ENCODE results near the gene DHX35. TPM values are rescaled to one million over a fixed set of nuclear protein-coding genes. Genes with fewer than 3 reads are reported as not detected.
A peak's percentile ranks its signal among the peaks of the same experiment; 100 is the strongest.

Gene DHX35
- total RNA-seq, 4 donors from 2014 or later = 15.5 to 75.9 (median 17.7) TPM

GRCh38 chr20:38924718-38925117 lies 37.4 kb upstream of the DHX35 start:
- TF ChIP-seq POLR2AphosphoS5 (IDR thresholded peaks at IDR 0.05) = no peak
- TF ChIP-seq POLR2A (IDR thresholded peaks at IDR 0.05) = no peak
- no peak for TF ChIP-seq CTCF (IDR thresholded peaks at IDR 0.05)
- TF ChIP-seq EP300 (IDR thresholded peaks at IDR 0.05; ENCODE audit: low read depth) = no peak
- 88 to 98% methylated on average over 1 to 2 of the region's 2 CpGs for WGBS, 2 donors (ENCODE audit: low coverage in 1 of 2)
- H3K27ac ChIP-seq = no peak overlapping the region
- no peak for DNase-seq
- in situ Hi-C loops (cut with MboI; ENCODE audit: low pct_ligation_motif_present in 1 of 4, low pct_unique_long_range_greater_than_20kb in 1 of 4, low sequenced_read_pairs in 3 of 4) (loop anchor here in 3 of 4 donors (10.0 to 25.0 kb wide), 3 partner anchors 113 to 287 kb away; no protein-coding TSS in a partner anchor), intact Hi-C loops (cut with DNase I; ENCODE audit: low total_unique reads) (loop anchor here (5.0 kb wide), 1 partner anchor 118 kb away; no protein-coding TSS in a partner anchor)
- H3K36me3 ChIP-seq = no peaks in the 10 kb centered on the region
- H3K9me3 ChIP-seq = no peaks in the 10 kb centered on the region
- H3K4me1 ChIP-seq = peaks cover 0 to 21% (median 4%) of the 10 kb centered on the region in 4 donors
- H3K4me3 ChIP-seq = no peak overlapping the region
- no peaks in the 10 kb centered on the region for H3K27me3 ChIP-seq

GRCh38 chr20:38926142-38926933 lies 35.8 kb upstream of the DHX35 start, which contains the start of gene FAM83D:
Gene FAM83D (plus strand): TSS chr20:38926417. CDS start chr20:38926443, 26 bp downstream.
- peak; percentile 97 for DNase-seq
- intact Hi-C loops (cut with DNase I; ENCODE audit: low total_unique reads) = loop anchor here (5.0 kb wide), 1 partner anchor 116 kb away; no protein-coding TSS in a partner anchor
- WGBS, 2 donors (ENCODE audit: low coverage in 1 of 2) = 0% methylated on average over 43 of the region's 95 CpGs; no CpG with 5 or more reads in 1 of the 2 donors
- H3K27me3 ChIP-seq = no peaks in the 10 kb centered on the region
- no peaks in the 10 kb centered on the region for H3K36me3 ChIP-seq
- in situ Hi-C loops (cut with MboI; ENCODE audit: low pct_ligation_motif_present in 1 of 4, low pct_unique_long_range_greater_than_20kb in 1 of 4, low sequenced_read_pairs in 3 of 4) = loop anchor here in 2 of 4 donors (10.0 kb wide), 1 partner anchor 118 kb away; no protein-coding TSS in a partner anchor
- H3K4me3 ChIP-seq = peak within 1 kb of the TSS; percentile 55 to 77 (median 67)
- TF ChIP-seq POLR2AphosphoS5 (IDR thresholded peaks at IDR 0.05) = peak; percentile 91 to 94 (median 91)
- TF ChIP-seq EP300 (IDR thresholded peaks at IDR 0.05; ENCODE audit: low read depth) = no peak
- peak in 3 of 5 experiments; percentile 0 to 90 (median 2) for TF ChIP-seq CTCF (IDR thresholded peaks at IDR 0.05)
- TF ChIP-seq POLR2A (IDR thresholded peaks at IDR 0.05) = peak; percentile 90
- H3K9me3 ChIP-seq = no peaks in the 10 kb centered on the region
- H3K27ac ChIP-seq = peak within 1 kb of the TSS; percentile 62 to 86 (median 82)
- H3K4me1 ChIP-seq = peaks cover 0 to 24% (median 4%) of the 10 kb centered on the region in 4 donors

DNA sequence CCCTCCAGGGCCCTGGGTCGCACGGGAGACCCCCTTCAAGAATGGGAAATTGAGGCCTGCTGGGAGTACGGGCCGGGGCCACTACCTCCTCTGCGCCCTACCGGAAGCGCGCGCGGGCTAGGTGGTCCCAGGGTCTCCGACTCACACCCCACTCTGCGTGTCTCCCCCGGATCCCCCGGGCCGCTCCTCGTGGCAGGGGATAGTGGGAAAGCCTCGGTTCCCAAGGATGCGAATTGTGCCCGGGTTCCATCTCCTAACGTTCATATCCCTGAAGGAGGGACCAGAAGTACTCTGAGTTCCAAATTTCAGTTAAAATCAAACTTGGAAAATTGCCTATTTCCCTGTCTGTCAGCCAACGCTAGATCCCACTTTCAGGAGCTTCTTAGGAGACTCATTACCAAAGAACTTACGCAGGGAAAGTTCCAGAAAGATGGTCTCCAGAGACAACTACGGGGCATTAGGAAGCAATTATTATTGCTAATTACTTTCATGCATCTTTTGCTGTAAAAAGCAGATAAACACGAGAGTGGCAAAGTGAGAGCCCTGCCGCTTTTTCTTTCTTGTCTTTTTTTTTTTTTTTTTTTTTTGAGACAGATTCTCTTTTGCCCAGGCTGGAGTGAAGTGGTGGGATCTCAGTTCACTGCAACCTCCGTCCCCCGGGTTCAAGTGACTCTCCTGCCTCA lies 35.1 kb upstream of the DHX35 start:
- H3K27ac ChIP-seq = peak overlapping the region; percentile 62 to 86 (median 82)
- TF ChIP-seq POLR2AphosphoS5 (IDR thresholded peaks at IDR 0.05) (no peak), EP300 (IDR thresholded peaks at IDR 0.05; ENCODE audit: low read depth) (no peak), CTCF (IDR thresholded peaks at IDR 0.05) (no peak), POLR2A (IDR thresholded peaks at IDR 0.05) (no peak)
- no peaks in the 10 kb centered on the region for H3K9me3 ChIP-seq
- intact Hi-C loops (cut with DNase I; ENCODE audit: low total_unique reads) (loop anchor here (5.0 kb wide), 1 partner anchor 115 kb away; no protein-coding TSS in a partner anchor), in situ Hi-C loops (cut with MboI; ENCODE audit: low pct_ligation_motif_present in 1 of 4, low pct_unique_long_range_greater_than_20kb in 1 of 4, low sequenced_read_pairs in 3 of 4) (loop anchor here in 2 of 4 donors (10.0 kb wide), 1 partner anchor 118 kb away; no protein-coding TSS in a partner anchor)
- H3K36me3 ChIP-seq = no peaks in the 10 kb centered on the region
- H3K4me3 ChIP-seq = peak overlapping the region; percentile 55 to 77 (median 67)
- peaks cover 0 to 24% (median 4%) of the 10 kb centered on the region in 4 donors for H3K4me1 ChIP-seq
- DNase-seq = no peak
- H3K27me3 ChIP-seq = no peaks in the 10 kb centered on the region
- WGBS, 2 donors (ENCODE audit: low coverage in 1 of 2) = 5 to 6% methylated on average over 4 to 27 of the region's 27 CpGs
